GM19452 (cell line): Measurements from ENCODE around the gene DACH1.

Source experiments
- ATAC-seq: cut with Tn5 transposase; IDR thresholded peaks from one replicate; pipeline ENCODE4 v1.9.1; 2021; ENCODE audit not compliant: unreplicated experiment

DACH1 gene

GRCh38 chr13:71591374-71591773 lies 275.6 kb downstream of the DACH1 start:
- ATAC-seq, result no peak

- no peak for ATAC-seq
Measured at GRCh38 chr13:71590654-71591148, 276.3 kb downstream of the DACH1 start.

GRCh38 chr13:71589032-71589431 lies 278.0 kb downstream of the DACH1 start:
- no peak for ATAC-seq

GRCh38 chr13:71587817-71588216 lies 279.2 kb downstream of the DACH1 start:
- no peak for ATAC-seq

- ATAC-seq, result no peak
Measured at GRCh38 chr13:71587193-71587592, 279.8 kb downstream of the DACH1 start.

DNA sequence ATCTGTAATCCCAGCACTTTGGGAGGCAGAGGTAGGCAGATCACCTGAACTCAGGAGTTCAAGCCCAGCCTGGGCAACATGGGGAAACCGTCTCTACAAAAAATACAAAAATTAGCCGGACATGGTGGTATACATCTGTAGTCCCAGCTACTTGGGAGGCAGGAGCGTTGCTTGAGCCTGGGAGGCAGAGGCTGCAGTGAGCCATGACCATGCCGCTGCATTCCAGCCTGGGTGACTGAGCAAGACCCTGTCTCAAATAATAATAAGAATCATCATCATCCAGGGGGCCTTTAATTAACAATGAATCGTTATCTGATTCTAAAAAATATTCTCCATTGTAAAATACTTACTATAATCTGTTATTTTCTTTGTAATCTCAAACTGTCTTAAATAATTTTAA lies 283.4 kb downstream of the DACH1 start:
- ATAC-seq, result no peak

DNA sequence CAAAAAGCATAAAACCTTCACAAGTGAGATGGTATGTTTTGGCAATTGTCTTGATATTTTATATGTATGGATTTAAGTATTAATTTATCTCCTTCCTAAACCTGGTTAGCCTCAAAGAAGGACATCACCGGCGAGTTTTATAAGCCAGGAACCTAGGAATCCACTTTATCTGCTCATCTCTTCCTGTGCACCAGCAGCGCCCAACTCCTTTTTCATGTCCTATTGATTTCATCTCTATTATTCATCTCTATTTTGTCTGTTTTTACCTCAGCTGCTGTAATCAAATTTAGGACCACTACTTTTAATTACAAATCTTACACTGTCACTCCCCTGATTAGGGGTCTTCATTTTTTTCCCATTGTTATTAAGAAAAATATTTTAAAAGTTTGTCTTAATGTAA lies 286.4 kb downstream of the DACH1 start:
- no peak for ATAC-seq

- ATAC-seq, result no peak
Measured at GRCh38 chr13:71578048-71578447, 289.0 kb downstream of the DACH1 start.

- no peak for ATAC-seq
Measured at GRCh38 chr13:71577127-71577526, 289.9 kb downstream of the DACH1 start.

GRCh38 chr13:71576571-71576970 lies 290.4 kb downstream of the DACH1 start:
- no peak for ATAC-seq

DNA sequence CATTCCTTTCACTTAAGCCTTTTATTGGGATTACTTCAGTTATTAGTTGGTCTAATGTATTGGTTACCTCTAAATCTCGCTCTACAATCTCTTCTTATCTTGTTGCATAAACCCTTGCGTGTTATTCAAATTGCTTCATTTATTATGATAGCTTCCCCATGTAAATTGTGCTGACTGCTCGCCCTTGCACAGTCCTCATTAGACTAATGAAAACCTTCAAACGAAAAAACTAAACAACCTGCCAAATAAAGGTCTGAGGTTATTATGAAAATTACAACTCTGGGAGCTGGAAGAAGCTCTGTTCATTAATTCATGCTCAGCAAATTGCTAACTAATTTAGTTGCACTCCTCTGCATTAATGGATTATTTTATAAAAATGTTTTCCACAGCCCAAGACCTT lies 320.1 kb downstream of the DACH1 start:
- no peak for ATAC-seq

- no peak for ATAC-seq
Measured at GRCh38 chr13:71540098-71540497, 326.9 kb downstream of the DACH1 start.

GRCh38 chr13:71536201-71536600 lies 330.8 kb downstream of the DACH1 start:
- ATAC-seq, result no peak

GRCh38 chr13:71524613-71525304 lies 342.2 kb downstream of the DACH1 start:
- no peak for ATAC-seq

DNA sequence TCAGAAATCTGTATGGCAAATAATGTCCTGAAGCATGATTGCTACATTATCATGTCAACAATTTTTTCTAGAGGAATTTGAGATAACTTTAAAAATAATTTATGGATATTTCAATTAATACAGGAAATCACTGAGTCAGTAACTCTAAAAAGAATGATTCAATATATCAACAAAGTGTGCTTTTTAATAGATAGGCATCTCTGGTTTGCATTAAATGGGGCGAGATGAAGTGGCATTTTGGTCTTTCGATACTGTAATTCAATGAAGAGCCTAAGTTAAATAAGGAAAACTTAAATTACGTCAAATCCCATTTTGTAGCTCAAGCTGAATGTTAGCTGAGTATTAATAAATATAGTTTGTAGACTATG lies 342.8 kb downstream of the DACH1 start:
- no peak for ATAC-seq

- ATAC-seq, result no peak
Measured at GRCh38 chr13:71522941-71523526, 344.0 kb downstream of the DACH1 start.

DNA sequence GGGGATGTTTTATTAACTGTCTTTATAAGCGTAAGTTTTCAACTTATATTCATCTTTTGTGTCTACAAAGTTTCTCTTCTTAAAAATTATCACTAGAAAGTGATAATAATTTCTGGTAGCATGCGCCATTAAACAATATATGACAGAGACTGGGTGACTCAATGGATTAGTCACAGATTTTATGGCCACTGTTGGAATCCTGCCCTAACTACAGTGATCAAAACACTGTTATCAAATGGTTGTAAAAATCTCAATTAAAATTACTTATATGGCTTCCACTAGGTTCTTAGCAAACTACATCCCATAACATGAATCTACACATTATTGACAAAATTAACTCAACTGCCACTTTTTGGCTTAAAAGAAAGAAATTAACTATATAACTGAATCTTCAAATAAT lies 350.0 kb downstream of the DACH1 start:
- ATAC-seq, result no peak

- ATAC-seq, result no peak
Measured at GRCh38 chr13:71516521-71516920, 350.5 kb downstream of the DACH1 start.

DNA sequence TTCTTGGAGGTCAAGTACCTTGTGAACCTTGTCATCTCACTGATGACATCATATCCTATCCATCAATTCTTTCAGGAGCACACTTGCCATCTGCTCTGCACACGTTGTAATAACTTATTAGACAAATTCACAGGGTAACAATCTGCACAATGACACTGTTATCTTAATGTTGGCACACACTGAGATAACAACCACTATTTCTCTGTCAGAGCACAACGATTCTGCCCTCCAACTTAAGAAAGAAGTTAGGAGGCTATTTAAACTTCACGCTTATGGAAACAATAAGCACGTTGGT lies 351.3 kb downstream of the DACH1 start:
- no peak for ATAC-seq

- no peak for ATAC-seq
Measured at GRCh38 chr13:71514900-71515743, 351.9 kb downstream of the DACH1 start.

DNA sequence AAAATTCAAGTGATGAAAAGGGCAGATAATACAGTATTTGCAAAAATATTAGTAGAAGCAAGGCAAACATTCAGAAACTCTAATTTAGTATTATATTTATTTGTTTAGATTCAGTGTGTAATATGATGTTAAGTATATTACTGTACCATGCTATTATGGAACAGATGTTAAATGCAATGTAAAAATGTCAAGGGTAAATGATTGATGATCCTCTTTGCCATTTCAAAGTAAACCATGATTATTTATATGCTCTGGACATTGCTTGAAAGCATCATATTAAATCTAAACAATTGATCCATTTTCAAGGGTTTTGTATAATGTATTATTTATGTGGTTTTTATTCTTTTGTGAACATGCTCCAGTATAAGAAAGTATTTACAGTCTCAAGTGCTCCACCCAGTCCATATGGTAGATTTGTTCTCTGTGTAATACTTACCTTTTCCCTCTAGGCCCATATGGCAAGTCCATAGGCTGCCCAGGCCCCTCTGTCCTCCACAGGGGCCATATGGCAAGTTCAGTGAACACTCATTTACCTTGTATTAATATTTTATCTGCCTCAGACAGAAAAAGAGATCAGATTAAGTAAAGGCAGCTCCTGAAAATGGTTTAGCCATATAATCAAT lies 353.5 kb downstream of the DACH1 start:
- no peak for ATAC-seq

DNA sequence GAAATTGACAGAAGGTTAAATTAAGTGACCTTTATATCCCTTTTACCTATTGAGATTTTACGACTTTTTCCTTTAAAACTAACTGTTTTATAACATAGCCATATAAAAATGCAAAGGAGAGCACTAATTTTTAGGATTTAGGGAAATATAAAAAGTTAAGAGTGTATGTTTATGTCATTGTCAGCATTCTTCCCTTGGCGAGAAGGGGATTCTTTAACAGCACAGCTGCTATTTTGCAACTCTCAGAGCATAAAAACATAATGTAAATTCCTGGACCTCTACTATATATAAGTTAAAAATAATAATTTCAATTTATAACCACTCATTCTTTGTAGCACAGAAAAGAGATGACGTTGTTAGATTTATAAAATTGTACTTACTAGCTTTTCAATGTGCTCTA lies 363.2 kb downstream of the DACH1 start:
- no peak for ATAC-seq
